H1 (cell line): Measurements from ENCODE around the gene BCAS3.

ENCODE experiments used
- CHD2 ChIP-seq: IDR thresholded peaks from 2 replicates; pipeline ENCODE4 v1.6.1; 2012; ENCODE audit warnings: low read length, improper control_type of control experiment
- EP300 ChIP-seq, 2 experiments: IDR thresholded peaks; 1 replicate in 1 of 2; 2 replicates in 1 of 2; pipeline ENCODE4 v1.6.1; 2011 to 2012; ENCODE audit warnings: low read depth in 2 of 2, low read length in 2 of 2, mild to moderate bottlenecking in 2 of 2, borderline replicate concordance in 1 of 2, inconsistent platforms in 1 of 2, moderate library complexity in 1 of 2
- FOSL1 ChIP-seq: IDR thresholded peaks from 2 replicates; pipeline ENCODE4 v1.6.1; 2011; ENCODE audit warnings: mild to moderate bottlenecking, low read depth, low read length, moderate library complexity; ENCODE audit not compliant: insufficient read depth
- HDAC6 ChIP-seq: IDR thresholded peaks from one replicate; pipeline ENCODE4 v1.7.1; 2012; ENCODE audit warnings: low read depth, mild to moderate bottlenecking, inconsistent platforms, low read length, moderate library complexity
- JUND ChIP-seq: IDR thresholded peaks from 2 replicates; pipeline ENCODE4 v1.6.1; 2011; ENCODE audit warnings: mild to moderate bottlenecking, improper control_type of control experiment, low read length
- POLR2A ChIP-seq, 2 experiments: IDR thresholded peaks; 1 replicate in 1 of 2; 2 replicates in 1 of 2; pipeline ENCODE4 v1.6.1; 2011; ENCODE audit warnings: low read depth in 2 of 2, low read length in 2 of 2, mild to moderate bottlenecking in 2 of 2; ENCODE audit errors: control extremely low read depth in 1 of 2
- POLR2AphosphoS5 ChIP-seq: IDR thresholded peaks from 2 replicates; pipeline ENCODE4 v1.6.1; 2011; ENCODE audit warnings: low read depth, low read length
- RAD21 ChIP-seq, 2 experiments: IDR thresholded peaks in 1 of 2; conservative IDR thresholded peaks in 1 of 2; 2 replicates each; pipeline ENCODE4 v1.6.1; 2011; ENCODE audit warnings: low read depth in 2 of 2, low read length in 2 of 2, improper control_type of control experiment in 1 of 2, inconsistent platforms in 1 of 2, mild to moderate bottlenecking in 1 of 2, moderate library complexity in 1 of 2
- TAF1 ChIP-seq: IDR thresholded peaks from 2 replicates; pipeline ENCODE4 v1.6.1; 2011; ENCODE audit warnings: mild to moderate bottlenecking, low read depth, low read length
- YY1 ChIP-seq: IDR thresholded peaks from 2 replicates; pipeline ENCODE4 v1.6.1; 2011; ENCODE audit warnings: low read depth, mild to moderate bottlenecking, low read length
- TF ChIP-seq, protein P1 (sequence below), 3 experiments: IDR thresholded peaks; 1 replicate in 2 of 3; 2 replicates in 1 of 3; pipeline versions ENCODE4 v1.5.1 to v1.6.1; 2011; ENCODE audit warnings: low read length in 3 of 3, mild to moderate bottlenecking in 3 of 3, inconsistent platforms in 2 of 3, low read depth in 1 of 3, moderate library complexity in 1 of 3; ENCODE audit not compliant: insufficient read depth in 1 of 3; ENCODE audit errors: control extremely low read depth in 1 of 3
- TF ChIP-seq, protein P2 (sequence below): IDR thresholded peaks from 2 replicates; pipeline ENCODE4 v1.6.1; 2011; ENCODE audit warnings: low read depth, mild to moderate bottlenecking, low read length; ENCODE audit not compliant: insufficient read depth

DNA sequence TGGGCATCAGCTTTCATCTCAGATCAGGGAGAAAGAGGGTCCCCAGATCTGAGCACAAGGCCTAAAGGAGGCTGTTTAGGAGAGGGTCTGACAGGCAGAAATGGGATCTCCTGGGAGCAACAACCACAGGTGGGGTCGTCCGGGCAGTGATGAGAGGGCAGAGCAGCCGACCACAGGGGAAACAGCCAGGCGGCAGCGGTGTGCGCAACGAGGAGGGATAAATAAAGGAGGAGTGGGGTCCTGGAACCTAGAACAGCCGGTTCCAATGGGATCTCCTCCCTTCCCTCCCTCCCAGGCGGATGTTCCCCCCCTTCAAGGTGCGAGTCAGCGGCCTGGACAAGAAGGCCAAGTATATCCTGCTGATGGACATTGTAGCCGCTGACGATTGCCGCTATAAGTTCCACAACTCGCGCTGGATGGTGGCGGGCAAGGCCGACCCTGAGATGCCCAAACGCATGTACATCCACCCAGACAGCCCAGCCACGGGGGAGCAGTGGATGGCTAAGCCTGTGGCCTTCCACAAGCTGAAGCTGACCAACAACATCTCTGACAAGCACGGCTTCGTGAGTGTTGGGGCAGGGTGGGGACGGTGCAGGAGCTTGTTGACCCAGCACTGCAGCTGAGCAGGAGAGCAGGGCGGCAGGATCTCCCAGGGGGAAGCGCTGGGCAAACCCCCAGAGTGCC, 723.9 kb downstream of the BCAS3 start:
- TF ChIP-seq CHD2 (no peak), EP300 (IDR thresholded peaks at IDR 0.05; ENCODE audit: borderline replicate concordance in 1 of 2, low read depth in 2 of 2, low read length in 2 of 2) (no peak), RAD21 (IDR thresholded peaks at IDR 0.05 in 1 of 2, conservative IDR thresholded peaks at IDR 0.05 in 1 of 2; ENCODE audit: low read depth in 2 of 2, low read length in 2 of 2) (no peak), JUND (no peak), TAF1 (no peak), HDAC6 (no peak), POLR2AphosphoS5 (no peak), YY1 (no peak), POLR2A (IDR thresholded peaks at IDR 0.05; ENCODE audit: control extremely low read depth in 1 of 2, low read depth in 2 of 2, low read length in 2 of 2) (no peak), FOSL1 (no peak)
- TF ChIP-seq, protein P1, sequence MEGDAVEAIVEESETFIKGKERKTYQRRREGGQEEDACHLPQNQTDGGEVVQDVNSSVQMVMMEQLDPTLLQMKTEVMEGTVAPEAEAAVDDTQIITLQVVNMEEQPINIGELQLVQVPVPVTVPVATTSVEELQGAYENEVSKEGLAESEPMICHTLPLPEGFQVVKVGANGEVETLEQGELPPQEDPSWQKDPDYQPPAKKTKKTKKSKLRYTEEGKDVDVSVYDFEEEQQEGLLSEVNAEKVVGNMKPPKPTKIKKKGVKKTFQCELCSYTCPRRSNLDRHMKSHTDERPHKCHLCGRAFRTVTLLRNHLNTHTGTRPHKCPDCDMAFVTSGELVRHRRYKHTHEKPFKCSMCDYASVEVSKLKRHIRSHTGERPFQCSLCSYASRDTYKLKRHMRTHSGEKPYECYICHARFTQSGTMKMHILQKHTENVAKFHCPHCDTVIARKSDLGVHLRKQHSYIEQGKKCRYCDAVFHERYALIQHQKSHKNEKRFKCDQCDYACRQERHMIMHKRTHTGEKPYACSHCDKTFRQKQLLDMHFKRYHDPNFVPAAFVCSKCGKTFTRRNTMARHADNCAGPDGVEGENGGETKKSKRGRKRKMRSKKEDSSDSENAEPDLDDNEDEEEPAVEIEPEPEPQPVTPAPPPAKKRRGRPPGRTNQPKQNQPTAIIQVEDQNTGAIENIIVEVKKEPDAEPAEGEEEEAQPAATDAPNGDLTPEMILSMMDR (IDR thresholded peaks at IDR 0.05; ENCODE audit: control extremely low read depth in 1 of 3, insufficient read depth in 1 of 3, low read depth in 1 of 3, low read length in 3 of 3): no peak
- TF ChIP-seq, protein P2, sequence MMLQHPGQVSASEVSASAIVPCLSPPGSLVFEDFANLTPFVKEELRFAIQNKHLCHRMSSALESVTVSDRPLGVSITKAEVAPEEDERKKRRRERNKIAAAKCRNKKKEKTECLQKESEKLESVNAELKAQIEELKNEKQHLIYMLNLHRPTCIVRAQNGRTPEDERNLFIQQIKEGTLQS: no peak
